GM06990 (cell line): ENCODE measurements around the gene KATNB1.

Source experiments
- DNase-seq: peaks from one replicate; pipeline ENCODE4 v3.0.0-alpha.2; 2011; ENCODE audit not compliant: insufficient read length; ENCODE audit errors: extremely low read depth
- H3K27me3 ChIP-seq: replicated peaks from 2 replicates; pipeline ENCODE4 v1.6.0; 2011; ENCODE audit warnings: low read length; ENCODE audit not compliant: control insufficient read depth, insufficient read depth
- H3K36me3 ChIP-seq: 2 replicates; pipeline ENCODE4 v1.5.1; 2011; ENCODE audit warnings: low read length; ENCODE audit not compliant: control insufficient read depth, insufficient read depth
- H3K4me3 ChIP-seq: replicated peaks from 2 replicates; pipeline ENCODE4 v1.5.1; 2011; ENCODE audit warnings: low read depth, mild to moderate bottlenecking, control low read depth, low read length
- CTCF ChIP-seq: IDR thresholded peaks from 2 replicates; pipeline ENCODE4 v1.5.1; 2011; ENCODE audit warnings: low read length, control low read depth, mild to moderate bottlenecking, inconsistent platforms; ENCODE audit not compliant: insufficient read depth, poor library complexity, severe bottlenecking

KATNB1 gene

GRCh38 chr16:57759131-57759530, 23.6 kb downstream of the KATNB1 start:
- peaks cover 4% of the 10 kb centered on the region for H3K36me3 ChIP-seq
- no peak for DNase-seq
- no peak for TF ChIP-seq CTCF
- H3K27me3 ChIP-seq = no peaks in the 10 kb centered on the region
- H3K4me3 ChIP-seq = no peak overlapping the region

- no peak overlapping the region for H3K4me3 ChIP-seq
- no peak for DNase-seq
- H3K27me3 ChIP-seq = no peaks in the 10 kb centered on the region
- no peak for TF ChIP-seq CTCF
- peaks cover 4% of the 10 kb centered on the region for H3K36me3 ChIP-seq
Observed at GRCh38 chr16:57759541-57760356, 24.2 kb downstream of the KATNB1 start.

- DNase-seq = no peak
- peaks cover 1% of the 10 kb centered on the region for H3K36me3 ChIP-seq
- no peak overlapping the region for H3K4me3 ChIP-seq
- H3K27me3 ChIP-seq = no peaks in the 10 kb centered on the region
- no peak for TF ChIP-seq CTCF
Observed at GRCh38 chr16:57760357-57761160, 25.0 kb downstream of the KATNB1 start.

GRCh38 chr16:57761301-57761700, 25.7 kb downstream of the KATNB1 start:
- no peak for TF ChIP-seq CTCF
- Histone ChIP-seq H3K4me3 (no peak overlapping the region), H3K27me3 (no peaks in the 10 kb centered on the region), H3K36me3 (no peaks in the 10 kb centered on the region)
- no peak for DNase-seq

GRCh38 chr16:57761957-57762356, 26.4 kb downstream of the KATNB1 start:
- no peaks in the 10 kb centered on the region for H3K27me3 ChIP-seq
- no peak for TF ChIP-seq CTCF
- no peak overlapping the region for H3K4me3 ChIP-seq
- DNase-seq = no peak
- H3K36me3 ChIP-seq = no peaks in the 10 kb centered on the region
